Glomerular visceral epithelial cell (primary cell): ENCODE data around the gene DPH2.

Experiments used
- DNase-seq: peaks from one replicate; pipeline ENCODE4 v3.0.0-alpha.2; 2016; ENCODE audit errors: extremely low spot score

DPH2 gene

DNA sequence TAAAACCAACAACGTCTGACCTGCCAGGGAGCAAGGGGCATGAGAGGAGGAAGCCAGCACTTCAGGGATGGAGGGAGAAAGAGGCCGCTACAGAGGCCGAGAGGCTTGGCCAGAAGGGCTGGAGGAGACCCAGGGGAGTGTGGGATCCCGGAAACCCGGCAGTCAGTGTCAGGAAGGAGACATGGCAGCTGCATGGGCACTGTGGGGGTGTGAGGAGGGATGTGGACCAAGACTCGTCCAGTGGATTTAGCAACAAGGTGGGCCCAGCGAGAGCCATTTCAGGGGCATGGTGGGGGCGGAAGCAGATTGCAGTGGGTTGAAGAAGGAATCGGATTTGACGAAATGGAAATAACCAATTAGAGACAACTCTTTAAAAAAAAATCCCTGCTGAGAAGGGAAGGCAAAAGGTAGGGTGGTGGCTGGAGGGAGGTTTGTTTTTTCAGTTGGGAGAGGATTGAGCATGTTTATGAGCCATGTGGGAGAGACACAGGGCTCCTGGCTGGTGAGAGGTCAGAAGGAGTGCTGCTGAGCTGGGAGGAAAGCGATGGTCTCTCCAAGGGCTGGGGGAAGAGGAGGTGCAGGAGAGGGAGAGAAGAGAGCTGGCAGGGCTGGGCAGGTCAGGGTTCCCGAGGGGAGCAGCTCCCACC is 13.6 kb downstream of the DPH2 start:
- no peak for DNase-seq

DNA sequence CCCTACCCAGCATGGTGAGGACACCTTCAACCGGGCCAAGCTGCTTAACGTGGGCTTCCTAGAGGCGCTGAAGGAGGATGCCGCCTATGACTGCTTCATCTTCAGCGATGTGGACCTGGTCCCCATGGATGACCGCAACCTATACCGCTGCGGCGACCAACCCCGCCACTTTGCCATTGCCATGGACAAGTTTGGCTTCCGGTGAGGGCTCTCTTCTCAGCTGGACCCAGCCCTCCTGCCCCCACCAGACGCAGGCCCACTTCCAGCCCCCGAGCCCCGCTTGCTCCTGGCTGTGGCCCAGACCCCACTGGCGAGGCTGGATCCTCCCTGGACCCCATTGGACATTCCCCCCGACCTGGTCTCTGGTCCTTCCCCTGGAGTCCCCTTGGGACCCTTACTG is 15.0 kb downstream of the DPH2 start:
- no peak for DNase-seq

DNA sequence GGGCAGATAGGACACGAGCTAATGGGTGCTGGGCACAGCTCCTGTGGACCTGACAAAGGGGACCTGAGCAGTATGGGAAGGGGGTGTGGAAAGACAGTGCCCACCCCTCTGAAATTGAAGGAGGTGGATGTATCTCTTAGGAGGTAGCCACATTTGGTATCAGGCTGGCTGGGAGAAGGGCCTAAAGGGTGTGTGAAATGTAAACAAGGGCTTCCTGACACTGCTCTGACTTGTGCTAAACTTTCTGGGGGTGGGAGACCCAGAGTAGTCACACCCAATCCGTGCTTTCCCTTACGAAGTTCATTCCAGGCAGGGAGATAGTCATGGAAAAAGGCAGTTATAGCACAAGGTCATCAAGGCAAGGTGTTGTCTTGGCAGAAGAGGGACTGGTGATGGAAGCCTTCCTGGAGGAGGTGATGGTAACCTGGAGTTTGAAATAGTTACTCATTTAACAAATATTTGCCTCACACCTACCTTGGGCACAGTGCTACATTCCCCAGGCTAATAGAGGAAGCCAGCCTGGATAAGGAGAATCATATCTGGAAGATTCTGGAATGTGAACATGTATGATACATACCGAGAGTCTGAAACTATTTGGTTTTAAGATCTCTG is 16.3 kb downstream of the DPH2 start:
- no peak for DNase-seq

DNA sequence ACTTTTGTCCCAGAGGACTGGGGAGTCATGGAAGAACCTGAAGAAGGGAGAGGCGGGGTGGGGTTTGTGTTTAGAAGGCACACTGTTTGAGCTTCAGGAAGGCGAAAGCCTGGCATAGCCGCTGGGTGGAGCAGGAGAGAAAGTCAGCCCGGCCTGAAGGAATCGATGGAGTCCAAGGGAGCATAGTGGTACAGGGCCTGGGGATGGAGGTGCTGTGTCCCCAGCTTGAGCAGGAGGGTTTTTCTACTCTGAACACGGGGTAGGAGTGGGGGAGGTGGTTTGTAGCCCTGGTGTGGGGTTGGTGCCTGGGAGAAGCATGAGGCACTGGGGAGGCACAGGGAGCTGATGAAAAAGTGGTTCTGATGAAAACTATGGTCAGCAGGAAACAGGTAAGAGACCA is 16.9 kb downstream of the DPH2 start:
- DNase-seq, result no peak

DNA sequence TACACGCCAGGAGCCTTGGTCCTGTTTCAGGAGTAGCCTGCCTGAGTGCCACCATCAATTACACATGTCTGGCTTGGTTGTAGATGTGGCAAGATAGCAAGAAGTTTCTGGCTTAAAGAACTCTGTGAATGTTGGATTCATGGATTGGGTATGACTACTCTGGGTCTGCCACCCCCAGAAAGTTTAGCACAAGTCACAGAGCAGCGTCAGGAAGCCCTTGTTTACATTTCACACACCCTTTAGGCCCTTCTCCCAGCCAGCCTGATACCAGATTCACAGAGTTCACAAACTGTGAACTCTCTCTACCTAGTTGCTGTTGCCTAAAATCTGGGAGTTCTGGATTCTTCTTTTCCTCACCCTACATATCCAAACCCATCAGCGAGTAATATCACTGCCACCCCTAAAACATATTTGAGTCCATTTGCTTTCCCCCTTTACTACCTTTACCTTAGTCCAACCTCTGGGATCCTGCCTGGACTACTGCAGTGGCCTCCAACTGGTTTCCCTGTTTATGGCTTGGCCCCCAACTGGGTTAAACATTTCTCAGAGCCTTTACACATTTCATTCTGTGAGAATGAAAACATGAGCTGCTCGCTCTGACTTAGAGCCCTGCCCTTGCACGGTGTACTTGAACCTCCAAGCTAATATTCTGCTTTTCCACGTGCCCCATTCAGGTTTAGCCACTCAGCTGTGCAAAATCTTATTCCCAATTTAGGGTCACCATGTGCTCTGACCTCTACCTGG is 17.5 kb downstream of the DPH2 start:
- DNase-seq, result no peak

DNA sequence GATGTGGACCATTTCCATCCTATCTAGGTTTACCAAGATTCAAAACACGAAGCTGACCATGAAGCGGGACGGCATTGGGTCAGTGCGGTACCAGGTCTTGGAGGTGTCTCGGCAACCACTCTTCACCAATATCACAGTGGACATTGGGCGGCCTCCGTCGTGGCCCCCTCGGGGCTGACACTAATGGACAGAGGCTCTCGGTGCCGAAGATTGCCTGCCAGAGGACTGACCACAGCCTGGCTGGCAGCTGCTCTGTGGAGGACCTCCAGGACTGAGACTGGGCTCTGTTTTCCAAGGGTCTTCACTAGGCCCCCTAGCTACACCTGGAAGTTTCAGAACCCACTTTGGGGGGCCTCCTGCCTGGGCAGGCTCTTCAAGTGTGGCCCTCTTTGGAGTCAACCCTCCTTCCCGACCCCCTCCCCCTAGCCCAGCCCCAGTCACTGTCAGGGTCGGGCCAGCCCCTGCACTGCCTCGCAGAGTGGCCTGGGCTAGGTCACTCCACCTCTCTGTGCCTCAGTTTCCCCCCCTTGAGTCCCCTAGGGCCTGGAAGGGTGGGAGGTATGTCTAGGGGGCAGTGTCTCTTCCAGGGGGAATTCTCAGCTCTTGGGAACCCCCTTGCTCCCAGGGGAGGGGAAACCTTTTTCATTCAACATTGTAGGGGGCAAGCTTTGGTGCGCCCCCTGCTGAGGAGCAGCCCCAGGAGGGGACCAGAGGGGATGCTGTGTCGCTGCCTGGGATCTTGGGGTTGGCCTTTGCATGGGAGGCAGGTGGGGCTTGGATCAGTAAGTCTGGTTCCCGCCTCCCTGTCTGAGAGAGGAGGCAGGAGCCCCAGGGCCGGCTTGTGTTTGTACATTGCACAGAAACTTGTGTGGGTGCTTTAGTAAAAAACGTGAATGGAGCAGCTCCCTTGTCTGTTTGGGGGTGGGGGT is 20.7 kb downstream of the DPH2 start:
- DNase-seq, result no peak

DNA sequence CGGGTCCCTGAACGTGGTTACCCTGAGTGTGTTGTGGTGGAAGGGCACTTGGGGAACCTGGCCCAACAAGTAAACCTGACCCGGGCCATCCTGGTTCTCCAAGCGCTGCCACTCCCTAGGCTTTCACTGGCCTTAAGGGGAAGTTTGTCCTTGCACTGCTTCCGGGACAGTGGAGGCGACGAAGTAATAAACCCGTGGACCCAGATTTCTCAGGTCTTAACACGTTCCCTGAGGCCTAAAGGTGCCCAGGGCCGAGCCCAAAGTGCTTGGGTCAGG is 21.3 kb downstream of the DPH2 start:
- DNase-seq, result no peak

DNA sequence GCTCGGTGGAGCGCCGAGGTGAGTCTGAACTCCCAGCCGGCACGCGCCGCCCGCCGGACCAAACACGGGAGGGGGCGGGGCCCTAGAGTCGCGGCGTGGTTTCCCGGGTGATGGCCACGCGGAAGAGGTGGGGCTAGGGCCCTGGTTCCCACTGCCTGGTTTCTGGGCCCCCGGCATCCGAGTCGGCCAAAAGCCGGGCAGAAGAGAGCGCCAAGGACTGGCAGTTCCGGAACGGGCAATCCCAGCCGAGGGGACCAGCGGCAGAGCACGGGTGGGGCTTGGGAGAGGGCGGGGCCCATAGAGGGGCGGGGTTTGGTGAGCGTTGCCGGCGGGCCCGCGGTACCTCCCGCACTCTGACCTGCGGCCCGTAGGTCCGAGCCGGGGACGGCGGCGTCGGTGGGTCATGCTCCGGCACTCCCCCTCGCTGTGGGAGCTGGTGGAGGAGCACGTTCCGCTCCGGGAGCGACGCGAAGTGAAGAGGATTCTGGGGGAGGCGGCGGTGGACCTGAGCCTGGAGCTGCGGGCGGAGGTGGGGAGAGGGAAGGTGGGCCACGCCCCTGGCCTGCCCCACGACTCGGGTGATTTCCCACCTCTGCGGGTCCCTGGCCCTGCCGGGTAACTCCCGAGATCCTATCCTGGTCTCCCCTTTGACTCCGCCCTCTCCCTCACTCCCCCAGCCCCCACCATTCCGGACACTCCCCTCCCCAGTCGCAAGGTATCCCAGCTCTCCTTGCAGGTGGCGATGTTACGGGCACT is 21.8 kb downstream of the DPH2 start, which contains the start of gene CCDC24:
TSS of gene CCDC24 (plus strand) at position 124 of the 756 bp plus-strand sequence. CDS start at position 404, 280 bp downstream.
- DNase-seq, result peak; percentile 89

DNA sequence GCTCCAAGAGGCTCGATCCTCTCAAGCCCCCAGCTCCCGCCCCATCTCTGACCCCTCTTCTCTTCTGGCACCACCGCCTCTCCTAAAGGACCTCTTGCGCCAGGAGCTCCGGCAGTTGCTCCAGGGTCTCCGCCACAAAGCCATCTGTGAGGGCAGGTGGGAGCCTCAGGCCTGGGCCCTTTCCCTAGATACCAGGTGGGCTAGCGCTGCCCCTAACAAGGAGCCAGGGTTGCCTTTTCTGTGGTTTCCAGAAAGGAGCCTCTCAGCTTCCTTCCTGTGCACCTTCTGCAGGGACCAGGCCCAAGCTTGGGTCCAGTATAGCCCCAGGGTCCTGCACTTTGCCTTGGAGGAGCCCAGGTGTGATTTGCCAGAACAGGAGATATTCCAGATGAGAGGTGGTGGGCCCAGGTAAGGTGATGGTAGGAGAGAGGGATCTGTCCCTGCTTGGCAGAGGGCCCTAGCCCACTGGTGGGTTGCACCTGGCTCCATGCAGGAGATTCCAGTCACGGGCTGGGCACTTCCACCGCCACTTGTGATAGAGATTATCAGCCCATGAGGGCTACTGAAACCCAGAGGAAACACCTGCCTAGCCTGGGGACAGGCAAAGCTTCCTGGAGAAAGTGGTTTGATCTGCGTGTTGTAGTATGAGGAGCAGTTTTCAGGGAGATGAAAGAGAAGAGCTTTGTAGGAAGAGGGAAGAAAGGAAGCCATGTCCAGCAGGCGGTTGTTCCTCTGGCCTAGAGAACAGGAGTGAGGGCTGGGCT is 22.6 kb downstream of the DPH2 start:
- DNase-seq, result no peak

DNA sequence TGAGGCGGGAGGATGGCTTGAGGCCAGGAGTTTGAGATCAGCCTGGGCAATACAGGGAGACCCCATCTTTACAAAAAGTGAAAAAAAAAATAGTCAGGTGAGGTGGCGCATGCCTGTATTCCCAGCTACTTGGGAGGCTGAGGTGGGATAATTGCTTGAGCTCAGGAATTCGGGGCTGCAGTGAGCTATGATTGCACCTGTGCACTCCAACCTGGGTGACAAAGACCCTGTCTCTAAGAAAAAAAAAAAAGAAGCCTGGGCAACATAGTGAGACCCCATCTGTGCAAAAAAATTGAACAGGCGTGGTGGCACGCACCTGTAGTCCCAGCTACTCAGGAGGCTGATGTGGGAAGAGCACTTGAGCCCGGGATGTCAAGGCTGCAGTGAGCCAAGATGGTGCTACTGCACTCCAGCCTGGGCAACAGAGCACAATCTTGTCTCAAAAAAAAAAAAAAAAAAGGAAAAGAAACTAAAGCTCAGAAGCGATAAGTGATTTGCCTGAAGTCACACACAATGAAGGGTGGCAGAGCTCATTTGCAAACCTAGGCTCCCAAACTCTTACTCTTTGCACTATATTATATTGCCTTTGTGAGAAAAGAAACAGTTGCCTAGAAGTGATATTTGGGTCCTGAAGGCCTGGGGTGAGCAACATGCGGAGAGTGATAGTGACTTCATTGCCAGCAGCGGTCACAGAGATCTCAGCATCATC is 23.6 kb downstream of the DPH2 start:
- no peak for DNase-seq

DNA sequence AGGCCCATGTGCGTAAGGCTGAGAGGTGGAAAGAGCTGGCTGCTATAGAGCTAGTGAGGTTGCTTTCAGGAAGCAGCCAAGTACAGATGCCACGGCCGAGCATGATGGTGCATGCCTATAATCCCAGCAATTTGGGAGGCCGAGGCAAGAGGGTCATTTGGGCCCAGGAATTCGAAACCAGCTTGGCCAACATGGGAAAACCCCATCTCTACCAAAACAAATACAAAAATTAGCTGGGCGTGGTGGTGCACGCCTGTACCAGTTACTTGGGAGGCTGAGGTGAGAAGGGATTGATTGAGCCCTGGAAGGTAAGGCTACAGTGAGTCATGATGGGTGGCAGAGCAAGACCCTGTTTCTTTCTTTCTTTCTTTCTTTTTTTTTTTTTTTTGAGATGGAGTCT is 24.3 kb downstream of the DPH2 start:
- no peak for DNase-seq

DNA sequence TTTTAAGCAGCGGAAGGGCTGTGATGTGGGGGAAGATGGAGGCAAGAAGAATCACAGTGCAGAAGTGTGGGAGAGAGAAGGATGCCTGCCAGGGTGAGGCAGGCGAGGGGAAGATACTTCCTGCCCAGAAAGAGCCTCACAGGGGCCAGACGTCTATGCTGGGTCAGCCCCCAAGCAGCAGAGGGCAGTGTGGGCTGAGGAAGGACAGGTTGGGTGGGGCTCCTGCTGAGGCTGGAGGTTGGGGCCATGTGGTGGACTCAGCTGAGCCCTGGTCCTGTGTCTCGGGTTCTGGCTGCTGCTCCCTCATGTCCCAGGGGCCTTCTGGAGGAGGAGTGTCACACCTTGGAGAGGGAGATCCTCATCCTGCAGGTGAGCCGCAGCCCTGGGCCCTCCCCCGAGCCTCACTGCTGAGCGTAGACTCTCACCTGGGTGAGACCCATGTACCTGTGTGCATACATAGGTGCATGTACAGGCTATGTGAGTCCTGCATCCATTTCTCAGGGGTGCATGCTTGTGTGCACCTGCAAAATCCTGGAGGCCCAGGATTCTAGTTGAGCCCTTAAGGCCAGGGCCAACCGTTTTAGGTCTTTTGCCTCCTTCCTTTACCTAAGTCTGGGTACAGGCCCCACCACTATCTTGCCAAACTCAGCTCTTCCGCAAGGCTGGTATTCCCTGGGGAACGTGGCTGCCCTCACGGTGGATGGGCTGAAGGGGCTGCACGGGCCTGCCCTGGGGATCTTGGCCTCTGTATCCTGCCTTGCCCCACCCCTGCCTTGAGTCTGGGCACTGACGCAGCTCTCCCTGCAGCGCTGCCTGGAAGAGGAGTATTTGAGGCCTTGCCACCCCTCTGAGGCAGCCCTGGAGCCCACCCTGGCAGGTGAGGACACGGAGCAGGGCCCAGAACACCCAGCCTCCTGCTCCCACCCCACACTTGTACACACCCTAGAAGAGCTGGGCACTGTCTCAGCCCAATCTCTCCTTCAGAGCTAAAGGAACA is 25.3 kb downstream of the DPH2 start:
- DNase-seq, result no peak

DNA sequence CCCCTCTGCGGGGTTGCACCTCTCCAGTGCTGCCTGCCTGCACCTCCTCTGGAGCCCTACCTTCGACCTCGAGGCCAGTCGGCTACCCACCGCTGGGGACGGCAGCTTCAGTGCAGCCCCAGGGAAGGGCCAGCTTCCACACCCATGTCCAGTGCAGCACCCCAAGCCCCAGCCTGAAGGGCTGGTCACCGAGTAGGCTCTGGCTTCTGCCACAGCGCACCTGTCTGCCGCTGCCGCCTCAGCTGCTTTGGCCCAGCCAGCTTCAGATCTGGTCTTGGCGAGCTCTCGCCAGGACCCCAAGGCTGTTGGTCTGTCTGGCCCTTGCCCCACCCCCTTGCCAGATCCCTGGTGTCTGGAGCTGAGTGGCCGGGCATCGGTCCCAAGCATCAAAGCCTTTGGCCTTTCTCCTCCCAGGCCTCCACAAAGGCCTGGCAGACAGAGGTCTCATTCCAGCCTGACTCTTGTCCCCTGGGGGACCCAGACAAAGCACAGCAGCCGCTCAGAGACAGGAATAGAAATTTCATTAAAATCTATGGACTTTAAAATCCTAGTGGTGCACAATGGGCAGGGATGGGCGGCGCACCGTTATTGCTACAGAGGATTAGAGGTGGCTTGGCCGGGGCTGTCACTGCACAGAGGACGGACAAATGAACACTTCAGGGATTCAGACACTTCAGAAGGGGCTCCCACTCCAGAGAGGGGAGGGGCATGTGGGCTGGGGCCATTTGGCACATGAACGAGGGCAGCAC is 26.3 kb downstream of the DPH2 start:
- DNase-seq, result no peak

DNA sequence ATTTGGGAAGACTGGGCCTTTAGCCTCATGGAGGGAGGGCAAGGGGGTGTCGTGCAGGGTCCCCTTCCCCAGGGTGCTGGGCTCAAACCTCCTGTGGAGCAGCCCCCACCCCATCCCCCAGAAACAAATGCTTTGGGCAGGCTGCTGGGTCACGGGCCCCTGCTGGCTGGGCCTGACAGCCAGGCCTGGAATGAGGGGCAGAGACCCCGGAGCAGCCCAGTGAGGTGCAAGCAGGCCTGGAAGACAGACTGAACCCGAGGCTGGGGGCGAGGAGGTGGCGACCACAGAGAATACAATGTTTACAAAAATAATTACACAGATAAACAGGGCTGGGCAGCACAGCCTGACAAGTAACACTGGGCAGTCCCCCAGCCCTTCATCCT is 26.9 kb downstream of the DPH2 start:
- no peak for DNase-seq

DNA sequence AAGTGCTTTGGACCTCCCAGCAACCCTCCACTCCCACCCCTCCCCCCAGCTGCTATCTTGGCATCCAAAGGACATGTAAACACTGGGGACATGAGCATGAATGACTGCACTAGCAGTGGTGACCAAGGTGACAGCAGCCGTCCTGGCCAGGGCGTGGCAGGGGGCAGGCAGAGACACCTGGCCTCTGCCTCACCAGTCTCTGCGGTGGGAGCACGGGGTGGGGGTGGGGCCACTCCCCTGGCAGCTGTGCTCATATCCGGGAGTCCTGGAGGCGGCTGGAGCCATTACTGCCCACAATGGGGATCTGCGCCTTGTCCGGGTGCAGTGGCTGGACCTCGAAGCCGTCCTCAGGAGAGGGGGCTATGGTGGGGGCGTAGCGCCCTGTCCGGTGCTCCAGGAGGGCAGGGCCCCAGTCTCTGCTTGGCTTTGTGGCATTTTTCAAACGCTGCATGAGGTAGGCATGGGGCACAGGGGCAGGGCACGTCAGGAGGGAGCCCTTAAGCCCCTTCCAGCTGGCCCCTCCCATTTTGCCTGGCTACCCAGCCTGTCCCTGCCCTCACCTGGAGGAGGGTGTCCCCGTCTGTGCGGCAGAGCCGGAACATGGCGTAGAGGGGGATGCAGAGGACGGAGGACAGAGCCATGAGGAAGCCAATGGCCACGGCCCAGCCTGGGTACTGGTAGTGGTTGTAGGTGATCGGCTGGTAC is 27.6 kb downstream of the DPH2 start:
- DNase-seq, result no peak

DNA sequence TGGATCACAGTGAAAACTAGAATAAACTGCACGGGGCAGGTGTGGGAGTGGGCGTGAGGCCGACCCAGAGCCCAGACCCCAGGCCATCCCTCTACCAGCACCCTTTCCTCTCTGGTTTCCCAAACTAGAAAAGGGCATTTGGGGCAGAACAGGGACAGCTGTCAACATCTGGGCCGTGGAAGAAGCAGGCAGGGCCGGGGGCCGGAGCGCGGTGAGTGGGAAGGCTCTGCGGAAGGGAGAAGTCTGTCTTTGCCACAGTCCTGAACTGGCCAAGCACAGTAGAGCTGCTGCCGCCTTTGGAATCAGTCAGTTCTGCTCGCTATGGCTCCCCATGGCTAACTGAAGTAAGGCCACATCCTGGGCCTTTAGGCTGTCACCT is 28.2 kb downstream of the DPH2 start:
- no peak for DNase-seq

DNA sequence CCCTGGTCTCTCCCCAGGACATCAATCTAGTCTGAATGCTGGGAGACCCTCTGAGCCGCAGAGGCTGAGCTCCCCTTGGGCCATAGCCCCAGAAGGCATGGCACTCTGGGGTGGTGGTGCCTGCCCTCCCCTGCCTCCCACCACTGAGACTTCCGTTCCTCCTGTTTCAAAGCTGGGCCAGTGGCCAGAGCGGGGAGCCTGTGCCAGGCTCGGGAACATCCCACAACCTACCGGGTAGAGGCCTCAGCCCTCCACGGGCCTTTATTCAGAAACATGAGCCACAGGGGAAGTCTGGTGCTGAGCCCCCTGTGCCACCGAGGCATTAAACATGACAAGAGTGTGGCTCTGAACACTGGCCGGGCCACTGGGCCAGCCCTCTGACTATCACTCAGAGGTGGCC is 29.6 kb downstream of the DPH2 start:
- no peak for DNase-seq
